OCI-LY3 (cell line): ENCODE results near the gene DENND2C.

Experiments used
- H2AFZ ChIP-seq: fragments of 200-600, 300-600 bp; shearing (Covaris generic); 2 replicates; pipeline ENCODE4 v1.6.0; 2014; ENCODE audit warnings: antibody characterized with exemption, low read depth, low read length
- H3K27ac ChIP-seq: fragments of 200-600, 300-600 bp; sonication (generic); 2 replicates; pipeline ENCODE4 v1.5.1; 2014; ENCODE audit warnings: mild to moderate bottlenecking, low read length, moderate library complexity, mixed read lengths
- H3K27me3 ChIP-seq: fragments of 200-600, 300-600 bp; sonication (generic); 2 replicates; pipeline ENCODE4 v1.6.1; 2014; ENCODE audit warnings: low read depth, low read length, mixed read lengths
- H3K36me3 ChIP-seq: fragments of 200-600, 300-600 bp; sonication (generic); replicated peaks from 2 replicates; pipeline ENCODE3; 2014; ENCODE audit warnings: low read depth, low read length, mixed read lengths
- H3K4me1 ChIP-seq: fragments of 300-600, 200-600 bp; sonication (generic); 2 replicates; pipeline ENCODE4 v1.6.1; 2014; ENCODE audit warnings: low read length, mixed read lengths
- H3K4me2 ChIP-seq: fragments of 200-600, 300-600 bp; sonication (generic); 2 replicates; pipeline ENCODE4 v1.6.1; 2014; ENCODE audit warnings: low read length, mixed read lengths
- H3K4me3 ChIP-seq: fragments of 300-600, 200-600 bp; sonication (generic); 2 replicates; pipeline ENCODE4 v1.5.1; 2014; ENCODE audit warnings: antibody characterized with exemption, mild to moderate bottlenecking, low read length, moderate library complexity
- H3K79me2 ChIP-seq: fragments of 300-600, 200-600 bp; shearing (Covaris generic); 2 replicates; pipeline ENCODE4 v1.6.1; 2014; ENCODE audit warnings: mild to moderate bottlenecking, low read length, mixed read lengths
- H3K9ac ChIP-seq: fragments of 300-600, 200-600 bp; shearing (Covaris generic); 2 replicates; pipeline ENCODE4 v1.6.0; 2014; ENCODE audit warnings: mild to moderate bottlenecking, low read length, moderate library complexity
- H3K9me3 ChIP-seq: fragments of 200-600, 300-600 bp; shearing (Covaris generic); 2 replicates; pipeline ENCODE4 v1.6.1; 2014; ENCODE audit warnings: low read length, mixed read lengths; ENCODE audit not compliant: insufficient read depth
- H4K20me1 ChIP-seq: fragments of 200-600, 300-600 bp; sonication (generic); 2 replicates; pipeline ENCODE4 v1.6.1; 2016; ENCODE audit warnings: low read length, mixed read lengths; ENCODE audit not compliant: insufficient read depth
- CTCF ChIP-seq: fragments of 200-600, 300-600 bp; sonication (generic); IDR thresholded peaks from 2 replicates; pipeline ENCODE4 v1.5.1; 2014; ENCODE audit warnings: antibody characterized with exemption, low read length, low read depth
- EZH2phosphoT487 ChIP-seq: fragments of 200-600 bp; shearing (Covaris generic); IDR thresholded peaks from 2 replicates; pipeline ENCODE4 v1.6.1; 2018; ENCODE audit warnings: antibody characterized with exemption, mixed run types, low read depth

DENND2C gene

GRCh38 chr1:114707604-114708003 lies 37.8 kb upstream of the DENND2C start:
- peaks cover 18% of the 10 kb centered on the region for H3K36me3 ChIP-seq
- no peaks in the 10 kb centered on the region for H3K27me3 ChIP-seq
- no peak overlapping the region for H2AFZ ChIP-seq
- no peaks in the 10 kb centered on the region for H4K20me1 ChIP-seq
- H3K27ac ChIP-seq = no peak overlapping the region
- peaks cover 8% of the 10 kb centered on the region; the same call in 1 of the 2 replicates for H3K4me1 ChIP-seq
- no peak overlapping the region for H3K9ac ChIP-seq
- no peak overlapping the region for H3K4me2 ChIP-seq
- no peaks in the 10 kb centered on the region; the same call in 1 of the 2 replicates for H3K79me2 ChIP-seq
- H3K9me3 ChIP-seq = no peaks in the 10 kb centered on the region
- TF ChIP-seq CTCF = no peak
- no peak for TF ChIP-seq EZH2phosphoT487
- H3K4me3 ChIP-seq = no peak overlapping the region

- no peaks in the 10 kb centered on the region for H3K27me3 ChIP-seq
- H3K4me3 ChIP-seq = no peak overlapping the region
- no peak for TF ChIP-seq EZH2phosphoT487
- TF ChIP-seq CTCF = no peak
- no peaks in the 10 kb centered on the region for H3K79me2 ChIP-seq
- no peak overlapping the region for H2AFZ ChIP-seq
- H3K4me1 ChIP-seq = peaks cover 8% of the 10 kb centered on the region; the same call in 1 of the 2 replicates
- no peak overlapping the region for H3K9ac ChIP-seq
- no peaks in the 10 kb centered on the region for H3K9me3 ChIP-seq
- H3K4me2 ChIP-seq = no peak overlapping the region
- H4K20me1 ChIP-seq = no peaks in the 10 kb centered on the region
- no peak overlapping the region for H3K27ac ChIP-seq
- H3K36me3 ChIP-seq = peaks cover 13% of the 10 kb centered on the region
Observed at GRCh38 chr1:114703242-114703641, 33.4 kb upstream of the DENND2C start.

- no peak overlapping the region for H2AFZ ChIP-seq
- H3K9me3 ChIP-seq = no peaks in the 10 kb centered on the region
- H3K4me3 ChIP-seq = no peak overlapping the region
- no peak overlapping the region for H3K27ac ChIP-seq
- H3K9ac ChIP-seq = no peak overlapping the region
- TF ChIP-seq CTCF = no peak
- TF ChIP-seq EZH2phosphoT487 = no peak
- H3K27me3 ChIP-seq = no peaks in the 10 kb centered on the region
- no peaks in the 10 kb centered on the region for H3K79me2 ChIP-seq
- peaks cover 8% of the 10 kb centered on the region; the same call in 1 of the 2 replicates for H3K4me1 ChIP-seq
- peaks cover 11% of the 10 kb centered on the region for H3K36me3 ChIP-seq
- H3K4me2 ChIP-seq = no peak overlapping the region
- H4K20me1 ChIP-seq = no peaks in the 10 kb centered on the region
Observed at GRCh38 chr1:114702737-114703136, 32.9 kb upstream of the DENND2C start.

- Histone ChIP-seq H3K79me2 (no peaks in the 10 kb centered on the region), H3K36me3 (peaks cover 5% of the 10 kb centered on the region), H3K4me2 (no peak overlapping the region), H3K27me3 (no peaks in the 10 kb centered on the region), H3K4me1 (peaks cover under 1% of the 10 kb centered on the region; the same call in 1 of the 2 replicates), H3K27ac (no peak overlapping the region), H3K4me3 (no peak overlapping the region), H2AFZ (no peak overlapping the region), H3K9me3 (no peaks in the 10 kb centered on the region), H4K20me1 (no peaks in the 10 kb centered on the region), H3K9ac (no peak overlapping the region)
- TF ChIP-seq EZH2phosphoT487 (no peak), CTCF (no peak)
Observed at GRCh38 chr1:114701931-114702330, 32.1 kb upstream of the DENND2C start.
